Prostate gland (tissue), 2 donors: Measurements from ENCODE around the gene CACNG8.

Source experiments
- CTCF ChIP-seq, 4 experiments: fragments of 200-600 bp in 2 of 4; fragments of 450-650 bp in 2 of 4; sonication (generic) in 2 of 4; IDR thresholded peaks; 1 replicate in 3 of 4; 2 replicates in 1 of 4; pipeline ENCODE4 v1.5.1; 2016 to 2019; ENCODE audit warnings: antibody characterized with exemption in 4 of 4, mild to moderate bottlenecking in 2 of 4, moderate library complexity in 2 of 4
- POLR2A ChIP-seq: fragments of 450-650 bp; IDR thresholded peaks from one replicate; pipeline ENCODE4 v1.6.1; 2016; ENCODE audit warnings: antibody characterized with exemption, mild to moderate bottlenecking
- POLR2AphosphoS5 ChIP-seq: sonication (generic); formaldehyde crosslinking; IDR thresholded peaks from one replicate; pipeline ENCODE4 v1.6.1; 2017; ENCODE audit warnings: antibody characterized with exemption

DNA sequence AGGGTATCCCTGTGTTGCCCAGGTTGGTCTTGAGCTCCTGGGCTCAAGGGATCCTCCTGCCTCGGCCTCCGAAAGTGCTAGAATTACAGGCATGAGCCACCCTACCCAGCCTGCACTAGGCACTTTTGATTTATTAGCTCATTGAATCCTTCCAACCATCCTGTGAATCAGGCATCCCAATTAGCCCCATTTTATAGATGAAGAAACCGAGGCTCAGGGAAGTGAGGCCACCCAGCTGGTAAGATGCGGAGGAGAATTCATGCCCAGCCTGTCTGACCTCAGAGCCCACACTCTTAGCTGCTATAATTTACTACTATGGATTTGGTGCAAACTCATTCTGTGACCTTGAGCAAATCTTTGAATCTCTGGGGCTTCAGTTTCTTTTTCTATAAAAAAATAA, 17.8 kb upstream of the CACNG8 start:
- TF ChIP-seq CTCF (IDR thresholded peaks at IDR 0.05) (no peak), POLR2A (no peak), POLR2AphosphoS5 (no peak)
